ENCODE measurements around the gene SLC66A3.

The SLC66A3 gene

DNA sequence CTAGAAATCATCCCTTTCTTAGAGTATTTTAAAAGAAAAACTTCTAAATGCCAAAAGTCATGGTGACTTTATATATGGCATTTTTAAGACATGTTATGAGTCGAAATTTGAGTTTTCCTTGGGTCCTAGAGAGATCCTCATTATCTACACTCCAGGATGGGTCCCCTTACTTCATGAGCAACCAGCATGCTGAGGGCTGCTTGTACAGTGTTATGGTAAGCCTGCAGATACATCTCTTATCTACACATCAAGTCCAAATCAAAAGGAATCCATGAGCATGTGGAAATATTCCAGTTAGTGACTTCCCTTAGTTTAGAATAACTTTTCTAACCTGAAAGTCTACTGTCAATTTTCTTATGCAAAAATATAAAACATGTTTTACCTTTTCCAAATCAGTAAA is 58.7 kb downstream of the SLC66A3 start:
- no peak for DNase-seq (ENCODE audit: low read depth in 2 of 2)

DNA sequence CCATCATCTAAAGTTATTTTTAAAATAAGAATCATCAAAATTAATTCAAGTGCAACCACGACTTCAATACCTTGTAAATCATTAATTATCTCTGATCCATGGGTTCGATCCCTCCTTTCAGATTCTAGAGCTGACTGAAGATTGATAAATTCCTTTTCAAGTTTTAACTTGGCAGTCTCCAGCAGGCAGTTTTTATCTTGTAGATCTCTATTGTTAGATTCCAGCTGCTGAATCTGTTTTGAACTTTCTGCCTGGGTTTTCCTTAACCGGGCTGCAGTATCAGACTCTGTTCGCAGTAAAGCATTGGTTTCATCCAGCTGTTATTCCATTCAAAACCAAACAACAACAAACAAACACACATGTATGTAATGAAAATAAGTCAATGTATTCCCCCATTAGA is 59.5 kb downstream of the SLC66A3 start:
- no peak for DNase-seq (ENCODE audit: low read depth in 2 of 2)

DNA sequence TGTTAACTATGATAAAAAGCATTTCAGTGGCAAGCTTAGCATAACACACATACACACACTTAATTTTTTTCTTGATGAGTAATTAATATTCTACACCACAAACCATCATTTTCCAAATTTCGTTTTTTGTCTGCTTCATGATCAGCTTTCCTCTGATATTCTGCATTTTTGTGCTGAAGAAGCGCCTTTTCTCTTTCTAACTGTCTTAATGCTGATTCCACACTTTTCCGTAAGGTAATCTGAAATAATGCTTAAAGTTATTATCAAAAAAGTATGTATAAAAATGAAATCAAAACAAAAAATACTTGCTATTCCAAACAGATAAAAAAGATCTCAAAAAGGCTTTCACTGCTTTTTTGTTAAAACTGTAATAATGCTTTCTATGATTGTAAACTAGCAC is 60.1 kb downstream of the SLC66A3 start:
- DNase-seq (ENCODE audit: low read depth in 2 of 2) = no peak

DNA sequence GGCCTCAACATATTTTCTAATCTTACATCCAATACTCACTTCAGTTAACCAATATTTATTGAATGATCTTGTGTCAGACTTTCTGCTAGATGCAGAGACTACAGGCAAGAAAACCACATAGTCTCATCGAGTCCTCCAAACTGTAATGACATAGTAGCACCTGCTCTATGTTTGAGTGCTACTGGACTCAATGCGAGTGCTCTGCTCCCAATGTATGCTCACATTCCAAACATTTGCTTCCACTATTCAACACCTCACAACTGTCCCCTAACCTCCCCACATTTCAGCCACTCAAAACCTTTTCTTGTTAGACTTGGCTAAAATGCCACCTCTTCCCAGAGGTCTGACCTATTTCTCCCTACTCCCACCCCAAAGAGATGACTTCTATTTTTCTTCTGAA is 65.2 kb downstream of the SLC66A3 start:
- DNase-seq (ENCODE audit: low read depth in 2 of 2) = no peak

DNA sequence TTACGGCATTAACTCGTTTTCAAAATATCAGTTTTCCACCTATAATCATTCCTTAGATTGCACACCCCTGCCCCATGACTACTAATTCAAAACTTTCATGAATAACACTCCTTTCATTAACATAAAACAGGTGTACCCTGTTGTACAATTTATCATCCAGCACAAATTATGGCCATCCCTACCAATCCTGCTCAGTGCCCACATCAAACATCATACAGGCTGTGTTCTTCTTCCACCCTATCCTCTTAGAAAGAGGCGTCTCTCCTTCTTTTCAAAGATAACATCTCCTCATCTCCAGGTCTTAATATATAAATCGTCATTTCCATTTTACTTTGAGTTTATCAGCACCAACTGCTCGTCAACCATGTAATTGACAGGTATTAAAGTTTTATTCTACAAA is 67.6 kb downstream of the SLC66A3 start:
- no peak for DNase-seq (ENCODE audit: low read depth in 2 of 2)

DNA sequence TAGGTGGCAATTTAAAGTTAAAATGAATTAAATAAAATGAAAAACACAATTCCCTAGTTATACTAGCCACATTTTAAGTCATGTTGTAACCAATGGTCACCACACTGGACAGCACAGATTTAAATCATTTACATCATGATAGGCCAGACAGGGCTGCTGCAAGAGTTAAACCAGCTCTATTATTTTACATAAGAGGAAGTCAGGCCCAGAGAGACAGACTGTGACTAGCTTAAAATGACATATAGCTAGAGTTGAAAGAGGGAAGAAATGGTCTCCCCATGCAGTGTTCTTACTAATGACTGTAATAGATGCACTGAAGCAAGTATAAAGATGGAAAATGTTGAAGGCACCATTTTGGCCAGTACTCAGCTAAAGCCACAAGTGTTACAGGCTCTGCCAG is 69.6 kb downstream of the SLC66A3 start:
- no peak for DNase-seq (ENCODE audit: low read depth in 2 of 2)

DNA sequence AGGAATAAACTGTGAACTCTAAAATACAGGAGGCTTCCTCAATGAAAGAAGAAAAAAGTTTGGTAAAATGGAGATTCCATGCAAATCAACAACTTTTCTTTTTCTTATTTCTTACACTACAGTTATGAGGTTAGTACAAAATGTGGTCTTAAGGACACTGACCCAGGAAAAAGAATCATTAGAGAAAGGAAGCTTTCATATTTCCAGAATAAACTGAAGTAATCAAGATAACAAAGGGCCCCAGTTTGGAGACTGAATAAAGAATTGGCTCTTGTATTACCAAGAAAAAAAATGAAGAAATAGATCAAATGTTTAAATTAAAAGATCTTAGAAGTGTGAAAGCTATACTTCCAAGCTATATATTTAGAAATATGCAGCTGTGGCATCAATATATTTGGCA is 72.3 kb downstream of the SLC66A3 start:
- DNase-seq (ENCODE audit: low read depth in 2 of 2) = no peak

Data from stimulated activated CD4-positive, alpha-beta T cell treated with anti-CD3 and anti-CD28 coated beads, Interleukin-1b, Interleukin-23, amount 100 ng/mL, for 4 hours (primary cell).